Pons (tissue), 1 donor: ENCODE measurements around the gene SLC12A3.
"Not testable (repeated sequence)": the region's sequence is repeated elsewhere in the genome, so short reads cannot be mapped to it uniquely, and the experiment has no call there.

Experiments
- DNase-seq: peaks from one replicate; pipeline ENCODE4 v3.0.0-alpha.2; 2016; ENCODE audit warnings: low spot score

The SLC12A3 gene

DNA sequence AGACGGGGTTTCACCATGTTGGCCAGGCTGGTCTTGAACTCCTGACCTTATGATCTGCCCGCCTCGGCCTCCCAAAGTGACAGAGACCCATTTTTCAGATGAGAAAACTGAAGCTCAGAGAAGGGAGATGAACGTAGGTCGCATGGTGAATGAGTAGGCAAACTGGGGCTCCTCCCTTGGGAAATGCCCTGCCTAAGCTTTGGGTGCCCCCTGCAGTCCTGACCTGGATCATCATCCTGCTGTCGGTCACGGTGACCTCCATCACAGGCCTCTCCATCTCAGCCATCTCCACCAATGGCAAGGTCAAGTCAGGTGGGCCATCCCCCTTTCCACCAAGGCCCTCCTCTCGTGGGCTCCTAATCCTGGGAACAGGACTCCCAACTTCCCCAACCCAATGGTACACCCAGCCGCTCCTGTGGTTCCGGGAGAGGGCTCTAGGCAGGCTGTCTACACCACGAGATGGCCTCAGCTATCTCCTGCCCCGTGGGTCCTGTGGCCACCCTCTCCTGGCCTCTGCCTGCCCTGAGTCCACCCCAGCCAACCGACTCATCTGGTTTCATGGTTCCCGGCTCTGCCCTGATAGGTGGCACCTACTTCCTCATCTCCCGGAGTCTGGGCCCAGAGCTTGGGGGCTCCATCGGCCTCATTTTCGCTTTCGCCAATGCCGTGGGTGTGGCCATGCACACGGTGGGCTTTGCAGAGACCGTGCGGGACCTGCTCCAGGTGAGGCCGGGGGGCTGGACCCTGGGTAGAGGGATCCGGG, 4.7 kb downstream of the SLC12A3 start:
- no peak for DNase-seq

DNA sequence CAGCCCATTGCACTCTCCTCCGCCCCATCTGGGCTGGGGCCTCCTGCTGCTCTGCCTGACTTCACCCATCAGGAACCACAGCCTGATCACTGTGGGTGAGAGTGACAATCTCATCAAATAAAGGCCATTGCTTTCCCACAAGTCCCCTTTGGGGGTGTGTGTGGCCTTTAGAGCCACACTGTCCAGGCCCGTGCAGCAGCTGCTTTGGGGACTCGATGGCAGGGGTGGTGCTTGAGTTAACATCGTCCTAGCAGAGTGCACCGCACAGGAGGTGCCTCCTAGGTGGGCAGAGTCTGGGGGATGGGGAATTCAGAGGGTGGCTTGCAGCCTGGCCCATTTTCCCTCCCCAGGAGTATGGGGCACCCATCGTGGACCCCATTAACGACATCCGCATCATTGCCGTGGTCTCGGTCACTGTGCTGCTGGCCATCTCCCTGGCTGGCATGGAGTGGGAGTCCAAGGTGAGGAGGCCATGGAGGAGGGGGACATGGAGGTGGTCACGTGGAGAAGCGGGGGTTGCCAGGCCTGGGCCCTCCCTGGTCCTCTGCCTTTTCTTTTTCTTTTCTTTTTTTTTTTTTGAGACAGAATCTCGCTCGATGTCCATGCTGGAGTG, 5.4 kb downstream of the SLC12A3 start:
- DNase-seq, result no peak

DNA sequence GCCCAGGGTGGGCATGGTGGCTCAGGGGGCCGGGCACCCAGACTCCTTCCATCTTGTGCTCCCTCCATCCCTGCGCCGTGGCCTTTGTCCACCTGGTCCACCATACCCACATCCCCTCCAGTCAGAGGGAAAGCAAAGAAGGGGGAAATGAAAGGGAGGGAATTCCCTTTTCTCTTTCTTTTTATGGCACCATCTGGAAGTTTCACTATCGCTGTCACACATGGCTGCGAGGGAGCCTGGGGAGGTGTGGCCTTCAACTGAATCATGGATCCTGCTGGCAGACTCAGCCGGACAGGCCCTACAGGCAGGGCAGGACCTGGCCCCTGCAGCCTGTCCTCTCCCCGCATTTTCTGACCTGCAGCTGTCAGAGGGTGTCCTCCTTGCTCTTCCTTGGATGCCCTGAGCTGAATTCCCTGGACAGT, 6.2 kb downstream of the SLC12A3 start:
- DNase-seq, result no peak

DNA sequence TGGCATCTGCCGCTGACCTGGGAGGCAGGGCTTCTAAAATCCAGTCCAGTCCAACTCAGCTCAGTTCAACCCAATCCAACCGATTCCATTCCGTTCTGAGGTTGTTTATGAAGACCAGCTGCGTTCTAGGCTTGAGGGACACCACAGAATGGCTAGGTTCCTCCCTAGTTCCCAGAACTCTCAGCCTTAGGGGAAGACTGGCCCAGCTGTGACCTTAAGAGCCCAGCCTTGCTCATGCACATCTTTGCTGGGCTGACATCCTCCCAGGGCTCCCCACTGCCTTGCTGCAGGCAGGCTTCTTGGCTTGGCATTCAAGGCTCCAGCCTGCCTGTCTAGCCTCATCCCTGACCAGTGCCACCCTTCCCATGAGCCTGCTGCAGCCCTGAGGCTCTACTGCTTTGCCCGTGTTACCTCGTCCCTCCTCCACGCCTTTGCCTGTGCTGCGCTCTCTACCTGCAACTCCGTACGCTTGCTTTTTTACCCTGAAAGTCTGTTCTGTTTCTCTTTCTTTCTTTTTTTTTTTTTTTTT, 7.9 kb downstream of the SLC12A3 start:
- no peak for DNase-seq

DNA sequence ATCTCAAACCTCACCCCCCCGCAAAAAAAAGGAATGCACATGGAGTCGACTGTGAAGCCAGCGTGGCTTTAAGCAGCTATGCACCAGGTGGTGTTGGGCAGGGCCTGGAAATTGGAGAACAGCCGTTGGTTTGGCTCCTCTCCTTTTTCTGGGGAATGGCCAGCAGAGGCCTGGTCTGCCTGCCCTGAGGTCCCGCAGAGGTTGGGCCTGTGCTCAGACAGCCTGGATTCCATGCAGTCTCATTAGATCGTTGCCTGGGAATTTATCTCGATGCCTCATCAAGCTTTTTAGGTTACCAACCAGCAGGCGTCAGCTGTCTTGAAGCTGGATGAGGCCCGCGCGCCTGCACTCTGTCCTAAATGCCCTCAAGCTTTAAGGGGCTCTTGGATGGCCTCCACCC, 9.8 kb downstream of the SLC12A3 start:
- no peak for DNase-seq

DNA sequence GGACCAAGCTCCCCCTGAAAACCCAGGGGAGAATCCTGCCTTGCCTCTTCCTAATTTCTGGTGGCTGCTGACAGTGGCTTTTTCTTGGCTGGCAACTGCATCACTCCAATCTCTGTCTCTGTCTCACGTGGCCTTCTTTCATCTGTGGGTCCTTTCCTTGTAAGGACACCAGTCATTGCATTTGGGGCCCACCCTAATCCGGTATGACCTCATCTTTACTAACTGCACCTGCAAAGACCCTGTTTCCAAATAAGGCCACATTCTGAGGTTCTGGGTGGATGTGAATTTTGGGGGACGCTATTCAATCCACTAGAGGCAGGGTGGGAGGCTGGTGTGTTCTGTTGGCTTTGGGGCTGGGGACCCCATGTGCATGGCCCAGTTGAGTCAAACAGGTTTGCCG, 11.0 kb downstream of the SLC12A3 start:
- no peak for DNase-seq

DNA sequence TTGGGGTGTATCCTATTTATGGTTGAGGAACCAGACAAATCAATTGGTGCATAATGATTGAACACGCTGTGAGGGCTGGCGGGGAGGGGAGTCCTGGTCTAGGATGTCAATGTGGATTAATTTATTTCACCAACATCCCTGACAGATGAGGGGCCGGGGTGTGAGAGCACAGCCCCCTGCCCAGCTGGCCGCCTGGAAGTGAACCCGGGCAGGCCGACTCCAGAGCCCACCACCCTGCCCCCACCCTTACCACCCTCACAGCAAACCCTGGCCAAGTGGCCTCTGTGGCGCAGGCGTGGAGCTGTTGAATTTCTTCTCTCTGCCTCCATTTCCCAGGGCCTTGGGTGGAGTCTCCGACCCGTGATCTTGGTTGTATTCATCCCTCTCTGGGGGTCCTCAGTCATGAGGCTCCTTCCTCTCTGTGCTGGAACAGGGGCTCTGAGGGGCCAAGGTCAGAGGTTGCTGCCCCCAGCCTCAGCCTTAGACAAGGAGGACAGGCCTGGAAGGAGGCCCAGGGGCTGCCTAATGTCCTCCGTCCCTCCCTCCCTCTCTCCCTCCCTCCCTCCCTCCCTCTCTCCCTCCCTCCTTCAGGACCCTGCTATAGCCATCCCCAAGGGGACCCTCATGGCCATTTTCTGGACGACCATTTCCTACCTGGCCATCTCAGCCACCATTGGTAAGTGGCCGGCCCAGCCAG, 12.6 kb downstream of the SLC12A3 start:
- no peak for DNase-seq

DNA sequence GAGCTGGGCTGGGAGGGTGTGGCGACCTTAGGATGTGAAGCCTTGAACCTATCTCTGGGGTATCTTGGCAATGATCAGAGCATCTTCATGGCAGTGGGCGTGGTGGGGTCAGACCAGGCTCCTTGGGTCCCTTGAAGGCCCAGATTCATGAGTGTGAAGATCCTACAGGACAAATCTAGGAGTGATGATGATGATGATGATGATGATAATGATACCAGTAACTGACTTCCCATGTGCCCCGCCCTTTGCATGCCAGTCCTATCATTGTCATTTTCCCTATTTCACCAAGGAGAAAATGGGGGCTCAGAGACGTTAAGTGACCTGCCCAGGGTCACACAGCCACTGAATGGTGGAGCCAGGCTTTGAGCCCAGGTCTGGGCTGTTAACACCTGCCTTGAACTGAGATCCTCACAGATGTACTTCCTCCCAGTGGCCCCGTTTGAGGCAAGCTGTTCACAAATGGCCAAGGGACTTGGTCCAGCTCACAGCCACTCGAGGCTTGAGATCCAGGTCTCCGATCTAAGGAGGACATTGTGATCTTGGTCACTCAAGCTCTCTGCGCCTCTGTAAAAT, 13.4 kb downstream of the SLC12A3 start:
- no peak for DNase-seq

DNA sequence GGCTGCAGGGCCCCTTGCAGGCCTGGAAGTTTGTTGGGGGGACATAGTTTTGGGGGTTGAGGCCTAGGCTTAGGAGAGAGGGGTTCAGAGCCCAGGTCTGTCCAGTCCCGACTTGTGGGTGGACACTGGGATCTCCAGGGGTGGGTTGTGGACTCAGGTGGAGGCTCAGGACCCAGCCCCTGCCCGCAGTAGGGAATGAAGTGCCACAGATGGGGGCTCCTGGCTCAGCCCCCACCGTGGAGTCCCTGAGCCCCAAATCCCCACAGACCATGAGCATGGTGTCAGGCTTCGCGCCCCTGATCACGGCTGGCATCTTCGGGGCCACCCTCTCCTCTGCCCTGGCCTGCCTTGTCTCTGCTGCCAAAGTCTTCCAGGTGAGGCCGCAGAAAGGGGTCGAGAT, 14.3 kb downstream of the SLC12A3 start:
- no peak for DNase-seq

DNA sequence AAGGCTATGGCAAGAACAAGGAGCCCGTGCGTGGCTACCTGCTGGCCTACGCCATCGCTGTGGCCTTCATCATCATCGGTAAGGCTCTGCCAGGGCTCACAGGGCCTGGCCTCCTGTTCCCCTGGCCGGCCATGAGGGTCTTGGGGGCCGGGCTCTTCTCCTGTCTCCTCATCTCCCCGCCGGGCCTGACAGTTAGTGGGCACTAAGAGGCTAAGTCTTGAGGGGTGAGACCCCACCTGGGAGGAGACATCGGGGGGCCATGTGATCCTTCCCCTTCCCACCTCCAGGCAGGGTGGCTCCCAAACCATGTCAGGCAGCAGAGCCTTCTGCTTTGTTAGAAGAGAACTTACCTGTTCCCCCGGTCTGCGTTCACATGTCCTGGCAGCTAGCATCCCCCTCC, 15.2 kb downstream of the SLC12A3 start:
- DNase-seq, result no peak

DNA sequence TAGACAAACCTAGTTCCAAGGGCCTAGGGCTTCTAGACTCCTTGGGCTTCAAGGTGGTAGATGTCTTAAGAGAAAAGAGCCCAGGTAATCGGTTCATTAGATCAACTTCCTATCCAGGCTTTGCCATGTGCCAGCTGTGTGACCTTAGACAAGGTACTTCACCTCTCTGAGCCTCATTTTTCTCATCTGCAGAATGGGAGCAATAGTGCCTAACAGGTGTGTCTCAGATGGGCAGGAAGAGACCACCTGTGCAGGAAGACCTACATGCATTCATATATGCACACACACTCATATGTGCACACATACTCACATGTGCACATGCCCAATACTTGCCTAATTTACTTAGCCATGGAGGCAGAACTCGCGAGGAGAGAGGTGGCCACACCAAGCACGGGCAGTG, 15.7 kb downstream of the SLC12A3 start:
- DNase-seq, result no peak

DNA sequence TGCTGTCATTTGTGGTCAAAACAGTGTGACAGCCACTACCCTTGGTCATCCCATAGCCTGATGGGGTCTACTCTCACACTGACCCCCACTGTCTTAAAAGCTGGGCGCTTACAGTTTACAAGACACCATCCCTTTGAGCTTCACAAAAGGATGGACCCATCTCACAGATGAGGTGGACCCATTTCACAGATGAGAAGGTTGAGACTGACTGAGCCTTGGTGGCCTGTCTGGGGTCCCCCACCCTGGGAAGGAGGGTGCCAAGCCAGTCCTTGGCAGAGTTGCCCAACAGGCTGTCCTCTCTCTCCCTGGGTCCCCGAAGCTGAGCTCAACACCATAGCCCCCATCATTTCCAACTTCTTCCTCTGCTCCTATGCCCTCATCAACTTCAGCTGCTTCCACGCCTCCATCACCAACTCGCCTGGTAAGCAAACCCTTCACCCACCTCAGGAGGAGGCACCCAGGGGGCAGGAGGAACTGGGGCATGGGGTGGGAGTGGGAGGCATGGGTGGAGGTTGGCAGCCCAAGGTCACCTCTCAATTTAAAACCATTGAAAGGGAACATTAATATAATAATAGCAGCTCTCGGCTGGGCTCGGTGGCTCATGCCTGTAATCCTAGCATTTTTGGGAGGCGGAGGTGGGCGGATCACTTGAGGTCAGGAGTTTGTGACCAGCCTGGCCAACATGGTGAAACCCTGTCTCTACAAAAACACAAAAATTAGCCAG, 17.2 kb downstream of the SLC12A3 start:
- DNase-seq, result no peak

DNA sequence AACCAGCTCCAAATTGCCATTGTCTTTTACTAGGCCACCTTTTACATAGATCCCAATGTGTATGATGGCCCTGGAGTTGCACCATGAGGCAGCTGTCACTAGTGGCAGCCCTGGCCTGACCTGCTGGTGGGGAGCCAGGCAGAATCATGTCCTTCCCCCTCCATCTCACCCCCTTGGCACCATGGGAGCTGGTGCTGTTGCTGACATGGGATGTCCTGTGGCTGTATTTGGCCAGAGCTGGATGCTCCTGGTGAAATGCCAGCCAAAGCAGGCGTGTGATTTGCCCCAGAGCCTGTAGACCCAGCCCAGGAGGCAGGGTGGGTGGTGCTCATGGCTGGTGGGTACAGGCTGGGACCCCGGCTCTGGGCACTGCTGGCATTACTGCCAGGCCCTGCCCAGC, 18.6 kb downstream of the SLC12A3 start:
- no peak for DNase-seq

DNA sequence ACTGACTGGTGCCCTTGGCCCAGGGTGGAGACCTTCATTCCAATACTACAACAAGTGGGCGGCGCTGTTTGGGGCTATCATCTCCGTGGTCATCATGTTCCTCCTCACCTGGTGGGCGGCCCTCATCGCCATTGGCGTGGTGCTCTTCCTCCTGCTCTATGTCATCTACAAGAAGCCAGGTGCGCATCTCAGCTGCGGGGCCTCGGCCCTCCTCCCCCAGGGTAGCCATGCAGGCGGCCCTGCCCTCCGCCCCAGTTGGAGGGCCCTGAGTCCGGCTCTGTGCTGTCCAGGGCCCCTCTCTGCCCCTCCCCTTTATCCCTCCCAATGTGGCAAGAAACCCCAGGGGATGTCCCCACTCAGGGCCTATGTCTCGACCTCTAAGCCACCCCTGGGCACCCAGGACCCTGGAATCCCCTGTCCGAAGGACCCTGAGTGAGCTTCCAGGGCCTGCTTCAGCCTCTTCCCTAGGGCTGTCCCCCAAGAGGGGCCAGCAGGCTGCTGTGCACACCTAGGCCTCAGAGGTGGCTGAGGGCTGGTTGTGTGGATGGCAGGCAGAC, 19.1 kb downstream of the SLC12A3 start:
- DNase-seq, result no peak

DNA sequence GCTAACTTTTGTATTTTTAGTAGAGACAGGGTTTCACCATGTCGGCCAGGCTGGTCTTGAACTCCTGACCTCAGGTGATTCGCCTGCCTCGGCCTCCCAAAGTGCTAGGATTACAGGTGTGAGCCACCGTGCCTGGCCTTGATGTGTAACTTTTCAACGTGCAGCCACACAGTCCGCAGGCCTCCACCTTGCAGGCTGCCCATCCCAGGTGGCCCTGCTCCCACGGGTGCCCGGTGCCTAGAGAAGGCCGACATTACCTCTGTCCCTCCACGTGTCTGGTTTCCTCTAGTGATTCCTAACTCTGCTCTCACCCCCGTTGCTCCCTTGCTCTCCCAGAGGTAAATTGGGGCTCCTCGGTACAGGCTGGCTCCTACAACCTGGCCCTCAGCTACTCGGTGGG, 19.9 kb downstream of the SLC12A3 start:
- not testable (repeated sequence) for DNase-seq

DNA sequence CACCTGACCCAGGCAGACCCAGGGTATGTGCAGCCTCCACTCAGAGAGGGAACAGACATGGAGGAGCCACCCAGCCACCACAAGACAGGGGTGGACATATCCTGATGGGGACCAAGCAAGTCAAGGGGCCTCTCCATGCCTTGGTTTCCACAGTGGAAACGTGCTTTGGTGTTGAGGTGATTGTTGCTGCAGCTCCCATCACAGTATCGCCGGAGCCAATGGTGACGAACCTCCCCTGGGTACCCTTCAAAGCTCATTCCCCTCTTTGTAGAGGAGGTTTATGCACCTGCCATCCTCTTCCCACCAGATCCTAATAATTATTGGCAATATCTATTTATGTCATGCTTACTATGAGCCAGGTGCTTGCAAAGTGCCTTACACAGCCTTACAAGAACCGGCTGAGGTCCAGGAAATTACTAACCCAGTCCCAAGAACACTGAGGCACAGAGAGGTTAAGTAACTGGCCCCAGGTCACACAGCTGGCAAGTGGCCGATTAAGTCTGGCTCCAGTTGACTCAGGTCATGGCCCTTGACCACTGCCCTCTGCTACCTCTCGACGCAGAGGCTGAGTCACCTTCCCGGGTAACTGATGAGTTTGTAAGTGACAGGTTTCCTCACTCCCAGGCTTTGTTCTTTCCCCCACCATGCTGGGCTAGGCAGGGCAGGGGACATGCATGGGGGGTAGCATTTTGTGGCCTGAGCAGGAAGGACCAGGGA, 20.6 kb downstream of the SLC12A3 start:
- no peak for DNase-seq

DNA sequence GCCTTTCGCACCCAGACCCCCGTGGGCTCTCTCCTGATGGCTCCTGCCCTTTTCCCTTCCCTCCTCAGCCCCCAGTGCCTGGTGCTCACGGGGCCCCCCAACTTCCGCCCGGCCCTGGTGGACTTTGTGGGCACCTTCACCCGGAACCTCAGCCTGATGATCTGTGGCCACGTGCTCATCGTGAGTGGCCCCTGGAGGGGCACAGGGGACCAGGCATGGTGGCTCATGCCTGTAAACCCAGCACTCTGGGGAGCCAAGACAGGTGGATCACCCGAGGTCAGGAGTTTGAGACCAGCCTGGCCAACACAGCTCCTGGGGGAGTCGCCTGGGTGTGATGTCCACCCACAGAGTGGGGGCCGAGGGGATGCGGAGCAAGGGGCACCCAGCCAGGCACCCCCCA, 21.3 kb downstream of the SLC12A3 start:
- no peak for DNase-seq

DNA sequence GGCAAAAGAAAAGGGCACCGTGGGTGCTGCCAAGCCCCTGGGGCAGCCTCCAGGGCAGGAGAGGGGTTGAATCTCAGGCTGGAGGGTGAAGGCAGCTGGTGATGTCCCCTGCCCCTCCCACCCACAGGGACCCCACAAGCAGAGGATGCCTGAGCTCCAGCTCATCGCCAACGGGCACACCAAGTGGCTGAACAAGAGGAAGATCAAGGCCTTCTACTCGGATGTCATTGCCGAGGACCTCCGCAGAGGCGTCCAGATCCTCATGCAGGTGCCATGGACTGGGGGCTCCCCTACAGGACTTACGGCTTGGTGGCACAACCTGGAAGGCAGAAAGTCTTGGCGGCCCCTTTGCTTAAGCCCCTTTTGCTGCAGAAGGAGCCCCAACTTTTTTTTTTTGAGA, 21.8 kb downstream of the SLC12A3 start:
- DNase-seq, result no peak

DNA sequence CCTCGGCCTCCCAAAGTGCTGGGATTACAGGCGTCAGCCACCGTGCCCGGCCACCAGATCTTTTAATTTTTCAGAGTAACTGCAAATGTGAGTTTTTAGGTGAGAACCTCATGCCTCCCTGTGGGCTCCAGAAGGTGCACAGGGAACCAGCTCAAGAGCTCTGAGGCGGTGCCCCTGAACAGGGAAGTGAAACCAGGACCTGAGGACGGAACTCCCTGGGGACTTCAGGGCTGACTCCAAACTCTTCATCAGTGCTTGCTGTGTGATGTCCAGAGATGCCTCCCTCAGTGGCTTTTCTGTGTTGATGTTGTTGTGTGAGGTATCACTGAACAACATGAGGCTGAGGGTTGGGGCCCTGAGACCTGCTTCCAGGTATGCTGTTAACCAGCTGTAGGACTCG, 23.8 kb downstream of the SLC12A3 start:
- DNase-seq, result peak; percentile 17

DNA sequence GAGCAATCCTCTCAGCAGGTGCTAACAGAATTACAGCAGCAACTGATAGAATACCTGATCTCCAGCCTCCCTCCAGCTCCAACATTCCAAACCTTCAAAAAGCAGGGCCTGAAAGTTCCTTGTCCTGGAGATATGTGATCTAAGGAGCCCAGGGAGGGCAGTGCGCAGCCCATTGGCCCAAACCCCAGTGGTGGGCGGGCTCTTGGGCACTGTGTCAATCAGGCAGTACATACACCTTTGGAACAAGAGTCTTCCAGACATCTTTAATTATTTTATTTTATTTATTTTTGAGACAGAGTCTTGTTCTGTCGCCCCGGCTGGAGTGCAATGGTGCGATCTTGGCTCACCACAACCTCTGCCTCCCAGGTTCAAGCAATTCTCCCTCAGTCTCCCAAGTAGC, 24.2 kb downstream of the SLC12A3 start:
- DNase-seq, result no peak

DNA sequence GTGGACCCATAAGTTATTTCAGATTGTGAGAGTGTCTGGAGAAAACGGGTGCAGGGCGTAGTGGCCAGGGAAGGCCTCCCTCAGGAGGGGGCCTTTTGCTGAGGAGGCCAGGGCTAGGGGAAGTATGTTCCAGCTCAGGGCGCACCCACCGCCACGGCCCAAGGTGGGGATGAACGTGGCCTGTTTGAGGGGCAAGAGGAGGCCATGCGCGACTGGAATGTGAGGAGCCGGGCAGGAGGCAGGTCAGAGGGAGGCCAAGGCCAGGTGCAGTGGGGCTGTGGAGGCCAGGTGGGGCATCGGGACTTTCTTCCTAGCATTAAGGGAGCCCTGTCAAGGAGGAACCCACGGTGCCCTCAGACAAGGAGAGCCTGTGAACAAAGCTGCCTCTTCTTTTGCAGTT, 26.7 kb downstream of the SLC12A3 start:
- no peak for DNase-seq
